GM23338 (cell line): ENCODE data around the gene CCBE1. TPM values are rescaled to one million over a fixed set of nuclear protein-coding genes. Genes with fewer than 3 reads are reported as not detected.

ENCODE experiments used
- ATAC-seq: fragments of 200-7000 bp; cut with Tn5 transposase; 3 replicates; pipeline ENCODE4 v1.9.1; 2020
- DNase-seq: peaks from one replicate; pipeline ENCODE4 v3.0.0-alpha.2; 2015; ENCODE audit warnings: low spot score
- H2AFZ ChIP-seq: fragments of 200-600 bp; sonication (generic); 2 replicates; pipeline ENCODE4 v1.8.0; 2016; ENCODE audit warnings: antibody characterized with exemption, mild to moderate bottlenecking, moderate library complexity
- H3F3A ChIP-seq: fragments of 200-600 bp; sonication (generic); replicated peaks from 2 replicates; pipeline ENCODE4 v1.8.0; 2017; ENCODE audit warnings: antibody characterized with exemption, mixed run types, low read depth
- H3K27ac ChIP-seq: fragments of 200-600 bp; sonication (generic); 2 replicates; pipeline ENCODE4 v1.6.1; 2016; ENCODE audit warnings: low read depth
- H3K27me3 ChIP-seq: fragments of 200-600 bp; sonication (generic); 2 replicates; pipeline ENCODE4 v1.8.0; 2016; ENCODE audit warnings: mild to moderate bottlenecking, mixed run types, moderate library complexity; ENCODE audit not compliant: insufficient read depth
- H3K36me3 ChIP-seq: fragments of 200-600 bp; sonication (generic); 2 replicates; pipeline ENCODE4 v1.8.0; 2016; ENCODE audit warnings: mild to moderate bottlenecking; ENCODE audit not compliant: insufficient read depth
- H3K4me1 ChIP-seq: fragments of 200-600 bp; sonication (generic); 2 replicates; pipeline ENCODE4 v1.8.0; 2016; ENCODE audit warnings: mild to moderate bottlenecking, moderate library complexity; ENCODE audit not compliant: insufficient read depth
- H3K4me2 ChIP-seq: fragments of 200-600 bp; sonication (generic); 2 replicates; pipeline ENCODE4 v1.7.1; 2017; ENCODE audit warnings: mixed run types
- H3K4me3 ChIP-seq: fragments of 200-600 bp; sonication (generic); 2 replicates; pipeline ENCODE4 v1.6.1; 2016; ENCODE audit warnings: mixed run types
- H3K79me2 ChIP-seq: fragments of 200-600 bp; sonication (generic); replicated peaks from 2 replicates; pipeline ENCODE4 v1.8.0; 2017; ENCODE audit warnings: mild to moderate bottlenecking; ENCODE audit not compliant: insufficient read depth
- H3K9me2 ChIP-seq: fragments of 200-600 bp; sonication (generic); 2 replicates; pipeline ENCODE4 v1.8.0; 2017; ENCODE audit not compliant: insufficient read depth
- H4K20me1 ChIP-seq: fragments of 200-600 bp; sonication (generic); replicated peaks from 2 replicates; pipeline ENCODE4 v1.8.0; 2017; ENCODE audit warnings: mild to moderate bottlenecking; ENCODE audit not compliant: insufficient read depth
- H3K27ac Mint-ChIP-seq: 2 replicates; pipeline ENCODE4 v1.8.0; 2020; ENCODE audit warnings: inconsistent platforms, mild to moderate bottlenecking, moderate library complexity, mixed read lengths
- H3K27me3 Mint-ChIP-seq: 3 replicates; pipeline ENCODE4 v1.8.0; 2022; ENCODE audit warnings: low read depth, mild to moderate bottlenecking, moderate library complexity, mixed read lengths, inconsistent platforms; ENCODE audit not compliant: insufficient read depth, poor library complexity
- H3K36me3 Mint-ChIP-seq: 3 replicates; pipeline ENCODE4 v1.8.0; 2021; ENCODE audit warnings: low read depth, mild to moderate bottlenecking, inconsistent platforms, moderate library complexity, mixed read lengths
- H3K4me1 Mint-ChIP-seq: 3 replicates; pipeline ENCODE4 v1.8.0; 2020; ENCODE audit warnings: mild to moderate bottlenecking, inconsistent platforms, mixed read lengths
- H3K4me3 Mint-ChIP-seq: 3 replicates; pipeline ENCODE4 v1.8.0; 2021; ENCODE audit warnings: moderate library complexity, mild to moderate bottlenecking, inconsistent platforms, mixed read lengths
- H3K9me3 Mint-ChIP-seq: 3 replicates; pipeline ENCODE4 v1.8.0; 2020; ENCODE audit warnings: moderate library complexity, mild to moderate bottlenecking, inconsistent platforms, mixed read lengths
- EZH2 ChIP-seq: fragments of 200-600 bp; sonication (generic); IDR thresholded peaks from one replicate; pipeline ENCODE4 v1.8.0; 2017; ENCODE audit warnings: antibody characterized with exemption, mild to moderate bottlenecking, low read depth; ENCODE audit not compliant: unreplicated experiment
- JUNB ChIP-seq: IDR thresholded peaks from one replicate; pipeline ENCODE4 v1.6.1; 2016; ENCODE audit warnings: antibody characterized with exemption; ENCODE audit not compliant: unreplicated experiment
- ZNF331 ChIP-seq: fragments of 250-450 bp; sonication (Bioruptor Pico); IDR thresholded peaks from 2 replicates; pipeline ENCODE4 v1.5.0; 2020; ENCODE audit warnings: low read depth, mild to moderate bottlenecking, moderate library complexity
- ZNF462 ChIP-seq: fragments of 250-450 bp; sonication (Bioruptor Pico); IDR thresholded peaks from 2 replicates; pipeline ENCODE4 v1.5.0; 2020; ENCODE audit warnings: mild to moderate bottlenecking, moderate library complexity
- polyA plus RNA-seq: library from polyadenylated mRNA; unstranded; fragments of >200 nt; fragmentation: Nextera tagmentation; extraction: Ambion mirVana; gene quantifications from 2 replicates; pipeline ENCODE4 v1.2.1, GENCODE V29; 2016
- total RNA-seq: library from RNA; depleted of rRNA; stranded (reverse); fragments of >200 nt; shearing (Covaris generic); gene quantifications from 2 replicates; pipeline ENCODE4 v1.2.3, GENCODE V29; 2014
- TF ChIP-seq, protein P1 (sequence below), 2 experiments: fragments of 200-600 bp in 1 of 2; sonication (generic) in 1 of 2; conservative IDR thresholded peaks; 2 replicates each; pipeline versions ENCODE4 v1.5.1 to v1.6.1; 2016 to 2017; ENCODE audit warnings: antibody characterized with exemption in 2 of 2, low read depth in 2 of 2, mild to moderate bottlenecking in 2 of 2, moderate library complexity in 1 of 2

Gene CCBE1
- total and polyA plus RNA-seq, 2 experiments from 2014 or later: 2.1 to 2.6 TPM

DNA sequence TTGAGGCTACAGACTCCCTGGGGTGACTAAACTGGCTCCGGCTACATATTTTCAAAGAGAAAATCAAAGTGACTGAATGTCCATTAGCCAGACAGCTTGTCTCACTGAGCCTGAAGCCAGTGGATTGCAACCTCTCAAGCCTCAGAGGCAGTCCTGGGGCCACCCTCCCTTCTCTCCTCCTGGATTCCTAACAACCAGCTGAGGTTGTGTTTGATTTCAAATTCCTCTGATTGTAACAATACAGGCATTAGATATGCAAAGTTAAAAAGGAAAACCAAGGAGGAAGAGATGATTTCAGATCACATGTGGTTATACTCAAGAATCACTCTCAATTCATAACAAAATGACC lies 237.2 kb downstream of the CCBE1 start (continued):
- TF ChIP-seq, protein P1, sequence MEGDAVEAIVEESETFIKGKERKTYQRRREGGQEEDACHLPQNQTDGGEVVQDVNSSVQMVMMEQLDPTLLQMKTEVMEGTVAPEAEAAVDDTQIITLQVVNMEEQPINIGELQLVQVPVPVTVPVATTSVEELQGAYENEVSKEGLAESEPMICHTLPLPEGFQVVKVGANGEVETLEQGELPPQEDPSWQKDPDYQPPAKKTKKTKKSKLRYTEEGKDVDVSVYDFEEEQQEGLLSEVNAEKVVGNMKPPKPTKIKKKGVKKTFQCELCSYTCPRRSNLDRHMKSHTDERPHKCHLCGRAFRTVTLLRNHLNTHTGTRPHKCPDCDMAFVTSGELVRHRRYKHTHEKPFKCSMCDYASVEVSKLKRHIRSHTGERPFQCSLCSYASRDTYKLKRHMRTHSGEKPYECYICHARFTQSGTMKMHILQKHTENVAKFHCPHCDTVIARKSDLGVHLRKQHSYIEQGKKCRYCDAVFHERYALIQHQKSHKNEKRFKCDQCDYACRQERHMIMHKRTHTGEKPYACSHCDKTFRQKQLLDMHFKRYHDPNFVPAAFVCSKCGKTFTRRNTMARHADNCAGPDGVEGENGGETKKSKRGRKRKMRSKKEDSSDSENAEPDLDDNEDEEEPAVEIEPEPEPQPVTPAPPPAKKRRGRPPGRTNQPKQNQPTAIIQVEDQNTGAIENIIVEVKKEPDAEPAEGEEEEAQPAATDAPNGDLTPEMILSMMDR (conservative IDR thresholded peaks at IDR 0.05; ENCODE audit: low read depth in 2 of 2): no peak
- TF ChIP-seq JUNB: no peak
- no peak for TF ChIP-seq EZH2

DNA sequence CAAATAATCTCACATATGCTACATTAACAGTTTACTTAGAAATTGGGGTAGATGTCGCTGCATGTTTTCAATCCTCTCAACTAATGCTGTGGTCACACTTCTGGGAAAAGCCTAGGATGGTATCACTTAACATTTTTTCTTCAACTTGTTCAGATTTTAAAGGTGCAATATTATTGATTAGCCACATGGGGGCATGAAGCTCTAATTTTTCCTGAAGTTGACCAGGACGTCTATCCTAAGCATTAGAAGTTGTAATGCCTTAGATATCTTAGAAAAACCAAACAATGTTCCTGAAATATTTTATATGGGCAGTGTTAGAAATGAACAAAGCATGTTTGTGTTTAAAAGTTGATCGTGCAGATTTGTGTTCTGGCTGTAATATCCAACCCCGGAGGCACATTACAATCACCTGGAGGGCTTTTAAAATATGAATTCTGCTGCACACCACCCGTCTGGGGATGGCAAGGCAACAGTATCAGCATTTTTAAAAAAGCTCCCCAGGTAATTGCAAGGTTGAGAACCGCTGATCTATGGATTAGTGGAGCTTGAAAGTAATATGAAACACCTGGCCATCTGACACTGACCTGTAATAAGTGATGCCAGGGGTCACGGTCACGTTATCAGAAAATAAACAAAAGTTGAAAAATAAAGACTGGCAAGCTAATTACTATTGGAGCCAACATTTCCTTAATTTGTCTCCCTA lies 237.7 kb downstream of the CCBE1 start:
- TF ChIP-seq, protein P1 (conservative IDR thresholded peaks at IDR 0.05; ENCODE audit: low read depth in 2 of 2): peak; percentile 61 to 78
- TF ChIP-seq ZNF331 (CRISPR knock-in tag): no peak
- H3K36me3 Mint-ChIP-seq: no peaks in the 10 kb centered on the region
- no peak overlapping the region for H3K27ac Mint-ChIP-seq
- H4K20me1 ChIP-seq: no peaks in the 10 kb centered on the region
- peaks cover 11% of the 10 kb centered on the region for H3K4me1 Mint-ChIP-seq
- no peaks in the 10 kb centered on the region; the same call in 1 of the 2 replicates for H3K4me1 ChIP-seq
- no peaks in the 10 kb centered on the region for H3F3A ChIP-seq
- no peak overlapping the region for H3K4me3 ChIP-seq
- H3K9me3 Mint-ChIP-seq: no peaks in the 10 kb centered on the region
- no peaks in the 10 kb centered on the region for H3K79me2 ChIP-seq
- peak; percentile 32; the same call in 2 of the 3 replicates for ATAC-seq
- no peak overlapping the region for H3K4me3 Mint-ChIP-seq
- H3K27me3 Mint-ChIP-seq: peaks cover 2% of the 10 kb centered on the region
- no peaks in the 10 kb centered on the region for H3K27me3 ChIP-seq
- no peak overlapping the region for H3K4me2 ChIP-seq
- DNase-seq: peak; percentile 56
- H3K27ac ChIP-seq: no peak overlapping the region
- no peaks in the 10 kb centered on the region for H3K9me2 ChIP-seq
- H2AFZ ChIP-seq: no peak overlapping the region
- H3K36me3 ChIP-seq: no peaks in the 10 kb centered on the region

DNA sequence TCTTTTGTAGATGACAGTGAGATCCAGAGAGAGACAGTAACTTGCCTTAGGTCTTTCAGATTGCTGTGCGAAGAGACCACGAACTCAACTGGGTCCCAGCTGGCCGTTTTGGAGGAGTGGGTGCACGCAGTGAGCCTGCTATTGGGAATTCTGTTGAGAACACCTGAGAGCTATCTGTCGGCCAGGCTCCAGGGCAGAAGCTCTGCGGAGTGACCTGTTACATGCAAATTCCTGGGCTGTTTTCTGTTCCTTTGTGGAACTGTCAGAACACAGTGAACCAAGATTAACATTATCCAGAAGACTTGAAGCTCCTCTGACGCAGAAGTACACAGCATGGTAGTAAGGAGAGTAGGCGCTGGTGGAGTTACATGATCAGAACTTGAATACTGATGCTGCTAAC lies 238.6 kb downstream of the CCBE1 start:
- Histone ChIP-seq H4K20me1 (no peaks in the 10 kb centered on the region), H2AFZ (no peak overlapping the region), H3K9me2 (no peaks in the 10 kb centered on the region), H3K36me3 (no peaks in the 10 kb centered on the region), H3F3A (no peaks in the 10 kb centered on the region), H3K27ac (no peak overlapping the region), H3K79me2 (no peaks in the 10 kb centered on the region), H3K4me2 (no peak overlapping the region), H3K4me1 (no peaks in the 10 kb centered on the region; the same call in 1 of the 2 replicates), H3K4me3 (no peak overlapping the region), H3K27me3 (no peaks in the 10 kb centered on the region)
- no peaks in the 10 kb centered on the region for H3K9me3 Mint-ChIP-seq
- H3K27me3 Mint-ChIP-seq: peaks cover 2% of the 10 kb centered on the region
- H3K36me3 Mint-ChIP-seq: no peaks in the 10 kb centered on the region
- ATAC-seq (no peak), DNase-seq (no peak)
- H3K27ac Mint-ChIP-seq: no peak overlapping the region
- H3K4me1 Mint-ChIP-seq: peaks cover 9% of the 10 kb centered on the region
- H3K4me3 Mint-ChIP-seq: no peak overlapping the region
- TF ChIP-seq ZNF462 (CRISPR knock-in tag): no peak
